Measurements from ENCODE around the gene SENP5. TPM values are rescaled to one million over a fixed set of nuclear protein-coding genes. Genes with fewer than 3 reads are reported as not detected.

SENP5 gene
- total and polyA plus RNA-seq, 9 of the 15 experiments (the other 6 are each of a cell fraction or from before 2014, with no cell fraction given) = 18.3 to 59.7 (median 35.8) TPM

DNA sequence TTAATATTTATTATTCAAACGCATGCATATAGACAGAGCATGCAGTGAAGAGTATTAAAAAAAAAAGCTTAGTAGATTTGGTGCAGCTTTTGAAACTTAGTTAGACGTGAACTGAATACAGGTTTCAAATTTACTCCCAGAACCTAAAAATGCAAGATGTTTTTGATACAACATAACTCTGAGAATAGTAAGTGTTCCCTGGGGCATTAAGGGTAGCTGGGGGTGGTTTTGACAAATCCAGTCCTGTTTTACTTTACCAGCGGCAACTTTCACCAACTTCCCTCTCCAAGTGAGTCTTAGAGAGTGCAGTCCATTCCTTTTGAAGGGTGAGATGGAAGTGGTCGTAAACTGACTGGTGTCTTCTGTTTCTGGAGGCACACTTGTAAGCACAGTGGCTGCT lies 63.4 kb downstream of the SENP5 start (continued):
- TF ChIP-seq MBD1 (CRISPR knock-in tag; IDR thresholded peaks at IDR 0.05) (no peak), CREBBP (IDR thresholded peaks at IDR 0.05; ENCODE audit: low read depth, low read length) (no peak)

- no peaks in the 10 kb centered on the region for H3K9me3 ChIP-seq (replicated peaks; ENCODE audit: control insufficient read depth, insufficient read depth, low read depth, low read length)
- H3K27ac ChIP-seq (ENCODE audit: extremely low read depth, low read depth, low read length) = no peak overlapping the region
- intact Hi-C loops (cut with micrococcal nuclease) = no loop called here
- H2AFZ ChIP-seq (ENCODE audit: low read depth, low read length) = no peak overlapping the region
- no peaks in the 10 kb centered on the region for H3K79me2 ChIP-seq (ENCODE audit: control insufficient read depth, insufficient read depth, low read length)
- 89% methylated on average over 12 of the region's 12 CpGs for WGBS (ENCODE audit: insufficient coverage, low coverage, missing lambda C conversion rate)
- ATAC-seq = no peak
- ChIA-PET POLR2A (interaction anchor here (0.7 to 2.7 kb wide), 3 partner anchors 8 to 759 kb away, joined by 3 to 13 read pairs (median 4); partner anchors contain the start of gene NCBP2), CTCF (ENCODE audit: low intra/inter-chr PET ratio) (no interaction called here)
- no peaks in the 10 kb centered on the region for H4K20me1 ChIP-seq (replicated peaks; ENCODE audit: control insufficient read depth, insufficient read depth, low read length)
- no peak for FAIRE-seq
- H3K27me3 ChIP-seq (ENCODE audit: control insufficient read depth in 2 of 2, insufficient read depth in 2 of 2, low read length in 2 of 2) = no peaks in the 10 kb centered on the region
- no peak overlapping the region for H3K4me3 ChIP-seq
- H3K4me2 ChIP-seq (ENCODE audit: insufficient read depth, low read length) = no peak overlapping the region
- DNase-seq (ENCODE audit: extremely low read depth in 1 of 4, low spot score in 3 of 4) = no peak
- no peaks in the 10 kb centered on the region for H3K9me1 ChIP-seq (ENCODE audit: control insufficient read depth, insufficient read depth, low read length)
- in situ Hi-C loops (cut with MboI) = no loop called here
- no peak overlapping the region for H3K9ac ChIP-seq (ENCODE audit: insufficient read depth in 1 of 2, low read depth in 2 of 2, low read length in 2 of 2)
- BruUV-seq (replicated peaks) = no TSS peak
- H3K4me1 ChIP-seq (replicated peaks in 1 of 2; ENCODE audit: control insufficient read depth in 2 of 2, insufficient read depth in 2 of 2, low read length in 2 of 2) = no peaks in the 10 kb centered on the region
- H3K36me3 ChIP-seq (ENCODE audit: control insufficient read depth, insufficient read depth, low read length) = peaks cover 95% of the 10 kb centered on the region
- TF ChIP-seq CHAMP1 (IDR thresholded peaks at IDR 0.05) (no peak), NONO (IDR thresholded peaks at IDR 0.05; ENCODE audit: low read depth in 2 of 2, low read length in 1 of 2) (no peak), YBX1 (IDR thresholded peaks at IDR 0.05) (no peak), PTTG1 (tag; IDR thresholded peaks at IDR 0.05; ENCODE audit: low read depth) (no peak), CAMTA2 (CRISPR knock-in tag; conservative IDR thresholded peaks at IDR 0.05) (no peak), GABPB2 (CRISPR knock-in tag; conservative IDR thresholded peaks at IDR 0.05) (no peak), MTA1 (IDR thresholded peaks at IDR 0.05; ENCODE audit: borderline replicate concordance) (no peak), CBX2 (IDR thresholded peaks at IDR 0.05; ENCODE audit: insufficient read depth, low read length, poor library complexity, severe bottlenecking) (no peak), ZNF511 (CRISPR knock-in tag; IDR thresholded peaks at IDR 0.05) (no peak)
- TF ChIP-seq, protein P1, sequence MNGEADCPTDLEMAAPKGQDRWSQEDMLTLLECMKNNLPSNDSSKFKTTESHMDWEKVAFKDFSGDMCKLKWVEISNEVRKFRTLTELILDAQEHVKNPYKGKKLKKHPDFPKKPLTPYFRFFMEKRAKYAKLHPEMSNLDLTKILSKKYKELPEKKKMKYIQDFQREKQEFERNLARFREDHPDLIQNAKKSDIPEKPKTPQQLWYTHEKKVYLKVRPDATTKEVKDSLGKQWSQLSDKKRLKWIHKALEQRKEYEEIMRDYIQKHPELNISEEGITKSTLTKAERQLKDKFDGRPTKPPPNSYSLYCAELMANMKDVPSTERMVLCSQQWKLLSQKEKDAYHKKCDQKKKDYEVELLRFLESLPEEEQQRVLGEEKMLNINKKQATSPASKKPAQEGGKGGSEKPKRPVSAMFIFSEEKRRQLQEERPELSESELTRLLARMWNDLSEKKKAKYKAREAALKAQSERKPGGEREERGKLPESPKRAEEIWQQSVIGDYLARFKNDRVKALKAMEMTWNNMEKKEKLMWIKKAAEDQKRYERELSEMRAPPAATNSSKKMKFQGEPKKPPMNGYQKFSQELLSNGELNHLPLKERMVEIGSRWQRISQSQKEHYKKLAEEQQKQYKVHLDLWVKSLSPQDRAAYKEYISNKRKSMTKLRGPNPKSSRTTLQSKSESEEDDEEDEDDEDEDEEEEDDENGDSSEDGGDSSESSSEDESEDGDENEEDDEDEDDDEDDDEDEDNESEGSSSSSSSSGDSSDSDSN (IDR thresholded peaks at IDR 0.05; ENCODE audit: borderline replicate concordance in 1 of 2, low read depth in 2 of 2, low read length in 2 of 2) = no peak
Observed at GRCh38 chr3:196931828-196932587, 64.3 kb downstream of the SENP5 start.

Measured in K562 (cell line).